GM21576 (cell line): Measurements from ENCODE around the gene ROPN1L.

ENCODE experiments used
- ATAC-seq: cut with Tn5 transposase; IDR thresholded peaks from one replicate; pipeline ENCODE4 v1.9.1; 2021; ENCODE audit warnings: mild to moderate bottlenecking, moderate library complexity; ENCODE audit not compliant: unreplicated experiment

Gene ROPN1L

GRCh38 chr5:10456583-10457420, 15.1 kb downstream of the ROPN1L start:
- no peak for ATAC-seq

GRCh38 chr5:10457682-10458574, 16.2 kb downstream of the ROPN1L start:
- no peak for ATAC-seq

DNA sequence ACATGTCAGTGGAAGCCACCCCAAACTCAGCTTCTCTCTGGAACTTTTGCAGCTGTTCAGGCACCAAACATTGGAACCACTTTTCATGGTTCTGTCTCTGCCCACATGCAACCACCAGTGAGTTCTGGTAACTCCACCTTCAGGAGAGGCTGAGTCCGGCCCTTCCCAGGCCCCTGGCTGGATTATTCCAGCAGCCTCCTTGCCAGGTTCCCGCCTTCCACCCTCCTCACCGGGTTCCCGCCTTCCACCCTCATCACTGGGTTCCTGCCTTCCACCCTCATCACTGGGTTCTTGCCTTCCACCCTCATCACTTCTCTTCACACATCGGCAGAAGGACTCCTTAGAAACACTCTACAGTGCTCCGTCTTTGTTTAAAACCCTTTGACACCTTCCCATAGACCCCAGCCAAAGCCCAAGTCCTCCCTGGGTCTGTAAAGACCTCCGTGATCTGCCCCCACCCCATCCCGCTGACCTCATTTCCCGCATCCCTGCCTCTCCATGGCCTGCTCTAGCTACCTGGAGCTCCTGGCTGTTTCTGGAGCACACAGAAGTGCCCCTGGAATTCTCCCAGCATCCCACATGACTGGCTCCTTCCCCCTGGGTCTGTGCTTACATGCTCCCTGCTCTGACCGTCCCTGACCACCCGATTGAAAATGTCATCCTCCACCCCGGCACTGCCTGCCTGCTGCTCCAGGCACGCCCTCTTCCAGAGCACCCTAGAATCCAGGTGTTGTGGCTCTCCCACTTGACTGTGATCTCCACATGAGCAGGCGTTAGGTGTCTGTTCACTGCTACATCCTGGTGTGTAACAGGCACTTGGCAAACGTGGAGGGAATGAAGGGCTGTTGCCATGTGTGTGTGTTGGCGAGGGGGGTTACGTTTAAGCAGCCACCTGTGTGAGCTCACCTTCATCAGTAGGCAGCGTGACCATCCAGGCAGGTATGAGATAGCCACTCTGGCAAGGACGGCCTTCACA, 17.7 kb downstream of the ROPN1L start:
- ATAC-seq, result no peak

- ATAC-seq, result no peak
These were observed 18.7 kb downstream of the ROPN1L start for GRCh38 chr5:10460252-10460906.

DNA sequence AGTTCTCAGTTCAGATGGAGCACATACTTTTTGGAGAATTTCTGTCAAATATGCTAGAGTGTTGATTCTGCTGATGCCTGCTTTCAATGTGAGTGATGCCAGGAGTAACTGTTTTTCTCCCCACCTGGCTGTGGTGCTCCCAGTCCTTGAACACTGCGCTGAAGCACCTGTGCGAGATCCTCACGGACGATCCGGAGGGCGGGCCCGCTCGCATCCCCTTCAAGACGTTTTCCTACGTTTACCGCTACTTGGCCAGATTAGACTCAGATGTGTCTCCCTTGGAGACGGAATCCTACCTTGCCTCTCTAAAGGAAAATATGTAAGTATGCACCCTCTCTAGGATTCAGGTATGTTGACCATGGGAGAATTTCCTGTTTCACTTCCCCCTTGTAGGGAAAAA, 19.4 kb downstream of the ROPN1L start:
- ATAC-seq, result no peak

- no peak for ATAC-seq
These were observed 20.4 kb downstream of the ROPN1L start for GRCh38 chr5:10461904-10462555.

- no peak for ATAC-seq
These were observed 21.9 kb downstream of the ROPN1L start for GRCh38 chr5:10463566-10463965.

GRCh38 chr5:10464173-10464572, 22.5 kb downstream of the ROPN1L start:
- ATAC-seq, result no peak

- ATAC-seq, result no peak
These were observed 24.0 kb downstream of the ROPN1L start for GRCh38 chr5:10465726-10466125.

DNA sequence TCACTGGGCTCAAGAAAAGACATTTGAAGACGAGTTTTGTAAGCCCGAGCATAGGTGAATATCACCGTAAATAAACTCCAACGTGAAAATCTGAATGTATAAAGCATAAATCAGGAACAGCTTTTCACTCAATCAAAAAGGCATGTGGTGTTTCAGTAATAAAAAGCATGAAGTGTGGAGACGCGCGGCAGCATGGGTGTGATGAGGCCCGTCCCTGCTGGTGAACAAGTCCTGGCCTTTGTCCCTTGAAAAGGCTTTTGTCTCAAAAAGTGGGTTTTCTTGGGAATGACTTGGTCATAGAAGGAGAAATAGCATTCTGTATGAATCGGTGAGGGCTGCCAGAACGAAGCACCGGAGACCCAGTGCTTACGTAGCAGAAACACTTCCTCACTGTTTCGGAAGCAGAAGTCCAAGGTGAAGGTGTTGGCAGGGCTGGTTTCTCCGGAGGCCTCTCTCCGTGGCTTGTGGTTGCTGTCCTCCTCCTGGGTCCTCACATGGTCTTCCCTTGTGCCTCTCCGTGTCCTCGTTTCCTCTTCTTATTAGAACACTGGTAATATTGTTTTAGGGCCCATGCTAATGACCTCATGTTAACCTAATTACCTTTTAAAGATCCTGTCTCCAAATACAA, 24.9 kb downstream of the ROPN1L start:
- ATAC-seq, result no peak

GRCh38 chr5:10467281-10468198, 25.9 kb downstream of the ROPN1L start:
- no peak for ATAC-seq

DNA sequence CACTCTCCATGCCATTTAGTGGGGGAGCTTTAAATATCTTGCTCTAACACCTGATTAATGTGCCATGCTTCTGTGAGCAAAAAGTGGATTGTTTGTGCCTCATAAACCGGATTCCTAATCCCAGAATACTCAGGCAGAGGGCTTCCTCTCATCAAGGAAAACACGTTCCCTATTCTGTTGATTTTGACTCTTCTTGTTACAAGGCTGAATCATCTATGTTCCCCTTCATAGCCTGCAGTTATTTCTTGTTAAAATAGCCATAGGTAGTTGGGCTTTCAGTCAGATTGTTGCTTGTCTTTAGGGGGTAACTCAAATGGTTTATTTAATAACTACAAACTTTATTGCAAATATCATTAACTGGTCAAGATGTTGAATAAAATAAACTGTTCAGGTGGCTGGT, 26.6 kb downstream of the ROPN1L start:
- ATAC-seq, result no peak

GRCh38 chr5:10469253-10470050, 27.8 kb downstream of the ROPN1L start:
- ATAC-seq, result no peak

- no peak for ATAC-seq
These were observed 29.0 kb downstream of the ROPN1L start for GRCh38 chr5:10470669-10471068.

- no peak for ATAC-seq
These were observed 30.0 kb downstream of the ROPN1L start for GRCh38 chr5:10471677-10472076.

- ATAC-seq, result no peak
These were observed 32.9 kb downstream of the ROPN1L start for GRCh38 chr5:10474521-10475075.
